SW480 (cell line): ENCODE data around the gene BORCS5.
A peak's percentile ranks its signal among the peaks of the same experiment; 100 is the strongest.
"Not testable (repeated sequence)": the region's sequence is repeated elsewhere in the genome, so short reads cannot be mapped to it uniquely, and the experiment has no call there.

ENCODE experiments used
- DNase-seq: peaks from one replicate; pipeline ENCODE4 v3.0.0-alpha.2; 2016; ENCODE audit warnings: low spot score

The BORCS5 gene

DNA sequence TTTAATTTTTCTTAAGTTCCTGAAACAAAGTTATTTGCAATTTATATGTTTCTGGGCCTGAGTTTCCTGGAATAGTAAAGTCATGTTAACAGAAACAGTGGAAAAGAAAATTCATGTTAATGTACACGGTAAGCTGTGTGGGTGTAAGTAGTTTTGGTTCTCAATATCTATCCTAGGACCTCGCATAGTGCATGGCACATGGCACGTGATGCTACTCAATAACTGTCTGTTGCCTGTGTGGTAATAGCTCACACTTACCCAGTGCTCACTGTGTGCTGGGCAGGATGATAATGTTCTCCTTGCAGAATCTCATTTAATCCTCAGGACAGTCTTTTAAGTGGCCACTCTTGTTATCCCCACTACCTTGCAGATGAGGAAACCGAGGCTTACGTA lies 105.0 kb downstream of the BORCS5 start:
- DNase-seq, result no peak

DNA sequence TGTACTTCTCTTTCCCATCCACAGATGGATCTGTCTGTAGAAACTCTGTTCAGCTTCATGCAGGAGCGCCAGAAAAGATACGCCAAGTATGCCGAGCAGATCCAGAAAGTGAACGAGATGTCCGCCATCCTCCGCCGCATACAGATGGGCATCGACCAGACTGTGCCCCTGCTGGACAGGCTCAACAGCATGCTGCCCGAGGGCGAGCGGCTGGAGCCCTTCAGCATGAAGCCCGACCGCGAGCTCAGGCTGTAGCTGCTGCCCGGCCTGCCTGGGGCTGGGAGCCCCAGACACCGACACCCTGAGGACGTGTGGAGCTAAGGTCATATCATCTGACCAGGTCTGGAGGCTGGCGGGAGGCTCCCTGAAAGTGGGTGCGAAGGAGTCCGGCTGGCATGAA lies 108.6 kb downstream of the BORCS5 start:
- DNase-seq, result no peak

DNA sequence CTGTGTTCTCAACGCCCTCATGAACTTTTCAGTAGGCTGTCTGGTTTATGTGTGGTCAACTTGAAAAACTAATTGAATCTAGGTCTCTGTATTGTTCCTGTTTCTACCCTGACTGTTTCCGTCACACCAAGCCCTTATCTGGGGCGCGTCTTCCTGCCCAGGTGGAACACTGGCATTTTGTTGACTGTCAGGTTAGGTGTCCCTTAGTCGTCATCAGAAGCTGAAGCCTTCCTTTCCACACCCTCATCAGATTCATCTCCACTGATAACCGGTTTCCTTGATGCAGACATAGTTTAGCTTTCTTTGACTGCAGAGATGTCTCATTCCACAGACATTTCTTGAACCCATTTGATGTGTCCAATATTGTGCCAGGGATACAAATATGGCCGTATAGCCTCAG lies 109.3 kb downstream of the BORCS5 start:
- DNase-seq, result no peak

DNA sequence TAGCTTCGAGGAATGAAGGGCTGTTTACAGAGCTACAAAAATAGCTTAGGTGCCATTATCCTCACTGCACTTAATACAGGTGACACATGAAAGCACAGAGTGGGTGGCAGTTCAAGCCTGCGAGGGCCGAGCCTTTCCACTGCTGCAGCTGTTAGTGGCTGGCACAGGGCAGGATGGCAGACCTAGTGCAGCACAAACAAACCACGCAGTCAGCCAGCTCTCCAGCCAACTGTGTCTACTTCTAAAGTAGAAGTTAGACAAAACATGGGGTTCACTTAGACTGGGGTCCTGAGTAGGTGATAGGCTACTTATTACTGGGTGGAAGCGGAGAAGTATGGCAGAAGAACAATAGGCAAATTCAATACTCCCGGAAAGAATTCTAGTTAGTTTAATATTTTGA lies 110.4 kb downstream of the BORCS5 start:
- DNase-seq, result peak; percentile 44

DNA sequence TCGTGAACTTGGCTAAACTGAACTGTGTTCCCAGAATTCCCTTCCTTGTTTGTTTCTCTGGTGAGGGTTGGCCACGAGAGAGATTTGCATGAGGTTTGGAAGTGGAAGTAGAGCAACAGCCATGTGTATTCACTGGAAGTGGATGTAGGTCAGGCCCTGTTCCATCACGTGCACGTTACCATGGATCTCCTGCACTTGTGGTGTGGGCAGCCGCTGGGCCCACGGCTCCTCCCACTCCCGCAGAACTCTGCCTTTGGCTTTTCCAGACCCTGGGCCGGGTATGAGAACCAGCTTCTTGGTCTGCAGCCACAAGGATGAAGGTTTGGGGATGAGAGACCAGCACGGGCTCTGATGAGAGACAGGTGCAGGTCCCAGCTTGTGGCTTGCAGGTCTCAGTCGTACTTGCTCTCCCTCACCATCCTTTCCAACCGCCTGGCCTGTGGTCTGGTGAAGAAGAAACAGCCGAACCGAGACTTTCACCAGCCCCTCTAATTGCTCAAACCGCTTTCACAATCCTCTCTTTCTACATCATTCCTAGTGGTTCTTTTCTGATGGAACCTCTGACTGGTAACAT lies 110.9 kb downstream of the BORCS5 start:
- DNase-seq, result peak; percentile 62

DNA sequence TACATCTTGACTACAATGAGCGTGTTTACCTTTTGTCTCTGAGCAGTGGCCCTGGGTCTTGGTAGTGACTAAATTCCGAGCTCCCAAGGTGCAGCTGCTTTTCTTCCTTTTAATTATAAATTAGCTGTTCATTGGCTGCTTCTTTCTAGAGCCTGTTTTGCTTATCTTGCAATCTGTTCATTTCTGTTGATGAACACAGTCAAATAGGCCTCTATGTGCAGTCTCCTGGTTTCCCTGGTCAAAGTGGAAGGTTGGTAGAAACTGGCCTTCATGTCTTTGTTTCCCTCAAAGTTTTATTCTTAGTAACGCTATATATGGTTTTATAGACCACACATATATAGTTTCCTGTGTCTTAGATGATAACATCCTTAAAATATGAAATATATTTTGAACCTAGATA lies 111.7 kb downstream of the BORCS5 start:
- no peak for DNase-seq

DNA sequence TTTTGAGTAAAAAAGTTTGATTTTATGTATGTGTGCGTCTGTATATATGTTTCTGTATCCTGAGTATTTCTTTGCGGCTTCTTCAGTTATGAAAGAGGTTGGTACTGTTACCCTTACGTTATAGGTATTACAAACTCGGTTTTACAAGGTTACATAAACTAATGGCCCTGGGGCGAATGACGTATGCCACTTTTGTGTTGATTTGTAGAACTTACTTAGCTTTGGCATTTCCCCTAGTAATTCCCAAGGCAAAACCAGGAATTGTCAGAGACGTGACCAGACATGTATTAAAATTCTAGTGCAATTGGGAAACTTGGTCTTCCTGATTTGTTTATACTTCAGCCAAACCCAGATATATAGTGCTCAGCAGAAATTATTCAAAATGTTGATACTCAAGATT lies 112.5 kb downstream of the BORCS5 start:
- no peak for DNase-seq

DNA sequence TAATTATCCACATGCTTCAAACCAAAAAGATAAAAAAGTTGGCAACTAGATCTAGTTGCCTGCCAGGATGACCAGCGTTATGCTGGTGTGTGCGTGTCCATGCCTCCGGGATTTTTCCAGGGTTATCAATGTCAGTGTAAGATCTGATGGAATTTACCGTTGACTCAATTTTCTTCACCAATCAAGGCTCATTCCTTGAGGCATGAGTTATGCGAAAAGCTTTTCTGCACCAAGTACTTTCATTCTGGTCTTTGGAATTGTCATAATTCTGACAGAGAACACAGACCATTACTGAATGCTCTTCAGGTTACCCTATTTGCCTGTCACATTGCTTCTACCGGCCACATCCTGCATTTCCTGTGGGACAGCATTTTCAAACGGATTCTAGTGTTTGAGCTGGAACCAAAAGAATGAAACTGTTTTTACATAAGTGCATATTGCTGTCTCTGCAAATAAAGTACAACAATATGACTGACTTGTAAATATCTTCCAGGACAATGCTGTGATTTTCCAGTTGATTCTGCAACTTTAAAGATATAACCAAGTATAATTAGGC lies 114.0 kb downstream of the BORCS5 start:
- DNase-seq, result no peak

DNA sequence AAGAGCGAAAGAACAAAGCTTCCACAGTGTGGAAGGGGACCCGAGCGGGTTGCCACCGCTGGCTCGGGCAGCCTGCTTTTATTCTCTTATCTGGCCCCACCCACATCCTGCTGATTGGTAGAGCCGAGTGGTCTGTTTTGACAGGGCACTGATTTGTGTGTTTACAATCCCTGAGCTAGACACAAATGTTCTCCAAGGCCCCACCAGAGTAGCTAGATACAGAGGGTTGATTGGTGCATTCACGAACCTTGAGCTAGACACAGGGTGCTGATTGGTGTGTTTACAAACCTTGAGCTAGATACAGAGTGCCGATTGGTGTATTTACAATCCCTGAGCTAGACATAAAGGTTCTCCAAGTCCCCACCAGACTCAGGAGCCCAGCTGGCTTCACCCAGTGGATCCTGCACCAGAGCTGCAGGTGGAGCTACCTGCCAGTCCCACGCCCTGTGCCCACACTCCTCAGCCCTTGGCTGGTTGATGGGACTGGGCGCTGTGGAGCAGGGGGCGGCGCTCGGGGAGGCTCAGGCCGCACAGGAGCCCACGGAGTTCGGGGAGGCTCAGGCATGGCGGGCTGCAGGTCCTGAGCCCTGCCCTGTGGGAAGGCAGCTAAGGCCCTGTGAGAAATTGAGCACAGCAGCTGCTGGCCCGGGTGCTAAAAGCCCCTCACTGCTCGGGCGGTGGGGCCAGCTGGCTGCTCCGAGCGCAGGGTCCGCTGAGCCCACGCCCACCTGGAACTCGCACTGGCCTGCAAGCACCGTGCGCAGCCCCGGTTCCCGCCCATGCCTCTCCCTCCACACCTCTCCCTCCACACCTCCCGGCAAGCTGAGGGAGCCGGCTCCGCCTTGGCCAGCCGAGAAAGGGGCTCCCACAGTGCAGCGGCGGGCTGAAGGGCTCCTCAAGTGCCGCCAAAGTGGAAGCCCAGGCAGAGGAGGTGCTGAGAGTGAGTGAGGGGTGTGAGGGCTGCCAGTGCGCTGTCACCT lies 115.4 kb downstream of the BORCS5 start:
- not testable (repeated sequence) for DNase-seq

DNA sequence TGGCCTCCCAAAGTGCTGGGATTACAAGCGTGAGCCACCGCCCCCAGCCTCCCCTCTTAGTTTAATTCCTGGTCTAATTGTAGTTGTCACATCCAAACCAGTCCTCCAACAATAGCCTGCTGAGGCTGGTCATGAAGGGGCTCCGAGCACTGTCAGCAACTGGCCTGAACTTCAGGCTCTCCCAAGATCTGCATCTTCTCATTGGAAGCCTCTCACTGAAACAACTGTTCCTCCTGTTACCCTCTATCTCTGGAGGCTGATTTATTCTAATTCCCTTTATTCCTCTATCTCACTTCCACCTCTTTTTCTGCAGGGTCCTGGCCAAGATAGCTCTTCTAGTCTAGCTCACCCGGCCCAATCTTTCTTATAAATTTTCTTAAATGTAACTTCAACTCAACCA lies 116.3 kb downstream of the BORCS5 start:
- DNase-seq, result no peak

DNA sequence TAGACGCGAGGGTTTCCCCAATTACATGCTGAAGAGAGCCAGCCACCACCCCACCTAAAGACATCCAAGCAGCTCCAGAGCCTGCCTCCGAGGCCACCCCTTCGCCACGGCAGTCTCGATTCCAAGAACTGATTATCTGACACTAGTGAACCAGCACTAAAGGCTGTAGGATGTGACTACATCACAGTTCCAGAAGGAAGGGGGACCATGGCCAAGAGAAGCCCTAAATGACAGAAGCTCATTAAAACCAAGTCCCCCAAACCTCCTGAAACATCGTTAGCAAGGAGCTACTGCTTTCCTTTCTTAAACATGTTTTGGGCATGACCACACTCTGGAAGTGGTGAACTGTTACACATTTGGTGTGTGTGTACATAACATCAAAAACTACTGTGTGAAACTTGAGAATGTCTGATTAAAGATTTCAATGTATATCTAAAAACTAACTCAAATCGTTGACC lies 117.6 kb downstream of the BORCS5 start:
- DNase-seq, result no peak

DNA sequence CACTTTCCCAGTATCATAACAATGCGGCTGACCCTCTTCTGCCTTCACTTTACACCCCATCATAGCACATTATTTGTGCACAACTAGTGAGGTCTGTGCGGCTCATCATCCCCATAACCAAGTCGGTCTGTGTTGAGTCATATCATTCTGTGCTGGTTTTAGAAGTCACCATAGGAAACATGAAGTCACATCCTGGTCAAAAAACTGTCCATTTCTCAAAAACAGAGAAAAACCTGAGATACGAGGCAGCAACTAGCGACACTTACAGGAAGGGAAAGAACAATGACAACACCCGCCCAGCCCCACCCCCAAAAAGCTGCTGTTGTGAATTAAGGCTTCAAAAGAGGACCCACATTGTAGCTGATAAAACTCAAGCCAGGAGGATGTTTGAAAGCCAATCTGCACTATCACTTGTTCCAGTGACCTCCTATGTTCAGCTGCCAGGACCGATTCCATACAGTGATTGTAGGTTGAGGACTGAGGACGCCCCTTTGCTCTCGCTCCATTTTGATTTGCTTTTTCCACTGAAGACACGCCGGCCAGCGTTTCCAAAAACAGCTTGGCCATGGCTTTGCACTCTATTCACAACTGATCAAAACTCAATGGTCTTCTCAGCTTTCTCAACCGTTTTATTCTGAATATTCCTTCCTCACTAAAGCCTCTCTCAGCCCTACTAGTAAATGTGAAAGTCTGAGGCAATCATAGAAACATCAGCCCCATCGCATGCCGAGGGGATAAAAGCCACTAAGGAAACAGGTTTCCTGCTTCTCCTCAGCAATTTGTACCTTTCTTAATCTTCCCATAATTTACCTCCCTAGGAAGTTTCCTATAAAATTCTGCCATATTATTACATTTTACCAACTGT lies 118.3 kb downstream of the BORCS5 start:
- no peak for DNase-seq

DNA sequence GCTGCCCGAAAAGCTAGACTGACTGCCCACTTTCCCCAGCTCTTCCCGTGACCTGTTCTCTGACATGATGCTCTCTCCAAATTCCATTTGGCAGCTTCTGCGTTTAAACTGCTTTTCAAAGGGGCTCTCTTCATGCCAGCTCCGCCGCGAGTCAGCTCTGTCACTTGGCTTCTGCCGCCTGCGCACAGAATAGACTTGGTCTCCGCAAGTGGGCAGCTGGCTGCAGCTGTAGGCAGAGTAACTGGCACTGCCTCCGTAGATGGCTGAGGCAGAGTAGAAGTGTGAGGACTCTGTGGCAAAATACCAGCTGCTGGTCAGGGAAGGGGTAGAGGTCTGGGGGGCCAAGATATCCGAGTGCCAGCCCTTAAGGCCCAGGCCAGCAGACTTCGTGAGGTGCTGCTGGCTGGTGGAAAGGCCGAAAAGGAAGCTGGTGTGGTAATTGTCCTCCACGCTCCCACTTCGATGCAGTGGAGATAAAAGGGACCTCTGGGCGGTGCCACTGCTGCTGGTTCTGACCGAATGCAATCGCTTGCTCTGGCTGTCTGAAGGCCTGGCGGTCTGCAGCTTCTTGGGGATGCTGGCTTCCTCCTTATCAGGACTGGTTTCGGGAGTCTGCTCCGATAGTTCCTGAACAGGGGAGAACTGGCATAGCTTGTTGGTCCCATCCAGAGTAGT lies 120.1 kb downstream of the BORCS5 start:
- DNase-seq, result no peak

DNA sequence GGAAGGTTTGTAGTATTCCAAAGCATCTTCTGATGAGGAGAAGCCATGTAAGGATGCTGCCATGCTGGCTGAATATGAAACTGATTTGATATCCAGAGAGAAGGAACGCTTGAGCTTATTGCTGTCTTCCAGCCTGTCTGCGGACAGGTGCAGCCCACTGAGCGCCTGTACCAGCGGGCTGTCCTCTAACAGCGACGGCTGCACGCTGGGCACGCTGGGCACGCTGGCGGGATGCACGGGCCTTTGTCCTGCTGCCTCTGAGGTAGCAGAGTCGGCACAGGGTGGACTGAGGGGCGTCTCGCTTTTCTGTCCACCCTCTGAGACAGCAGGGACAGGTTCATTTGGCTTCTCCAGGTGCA lies 120.6 kb downstream of the BORCS5 start:
- no peak for DNase-seq

DNA sequence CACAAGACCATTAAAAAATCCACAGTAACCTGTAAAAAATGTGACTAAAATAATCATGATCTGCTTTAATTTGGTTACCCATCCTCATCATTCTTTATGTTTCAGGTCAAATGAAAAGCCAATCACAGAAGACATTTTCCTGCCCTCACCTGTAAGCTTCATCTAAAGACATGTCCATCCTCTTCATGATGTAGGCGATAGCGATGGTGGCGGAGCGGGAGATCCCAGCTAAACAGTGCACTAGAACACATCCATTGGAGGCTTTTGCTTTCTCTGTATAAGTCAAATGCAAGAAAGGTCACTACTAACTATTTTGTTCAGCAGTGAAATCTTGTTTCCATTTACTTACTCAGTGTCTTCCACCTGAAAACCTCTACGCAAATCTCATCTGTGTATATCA lies 123.2 kb downstream of the BORCS5 start:
- DNase-seq, result no peak

DNA sequence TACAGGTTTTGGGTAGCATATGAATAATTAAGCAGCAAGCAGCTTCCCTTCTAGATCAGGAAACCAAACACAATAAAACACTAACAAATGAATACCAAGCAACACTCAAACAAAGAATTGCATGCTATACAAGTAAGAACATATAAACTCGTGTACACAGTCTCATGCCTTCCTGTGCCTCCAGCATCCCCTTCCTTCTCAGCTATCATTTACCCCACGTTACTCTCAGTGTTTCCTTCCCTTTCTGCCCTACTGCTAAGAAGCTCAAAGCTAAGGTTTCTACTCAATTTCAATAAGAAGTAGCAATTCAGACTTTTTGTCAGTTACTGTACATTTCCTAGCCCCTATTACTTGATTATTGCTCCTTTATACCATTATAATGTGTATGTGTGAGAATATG lies 124.8 kb downstream of the BORCS5 start:
- no peak for DNase-seq

DNA sequence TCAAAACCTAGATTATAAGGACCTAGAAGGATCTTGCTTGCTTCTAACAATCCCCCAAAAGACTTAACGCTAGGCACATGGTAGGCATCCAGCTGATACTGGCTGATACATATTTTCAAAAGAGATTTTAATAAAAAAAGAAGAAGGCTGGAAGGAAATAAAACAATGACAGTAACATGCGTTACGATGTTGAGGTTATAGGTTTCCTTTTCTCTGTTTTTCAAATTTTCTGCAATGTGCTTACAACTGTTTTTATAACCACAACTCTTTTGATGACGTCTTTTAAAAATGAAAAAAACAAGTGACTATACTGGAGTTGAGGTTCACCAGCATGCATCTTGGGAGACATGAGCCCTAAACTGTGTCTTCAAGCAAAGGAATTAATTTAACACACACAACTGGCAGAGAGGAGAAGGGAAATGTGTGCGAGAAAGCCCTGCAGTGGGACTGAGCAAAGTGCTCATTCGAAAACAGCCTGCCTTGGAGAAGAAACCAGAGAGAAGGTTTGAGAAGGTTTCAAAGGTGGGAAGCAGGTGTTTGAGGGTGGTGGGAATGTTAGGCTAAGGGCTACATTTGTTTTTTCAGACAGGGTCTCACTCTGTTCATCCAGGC lies 125.4 kb downstream of the BORCS5 start:
- DNase-seq, result no peak

DNA sequence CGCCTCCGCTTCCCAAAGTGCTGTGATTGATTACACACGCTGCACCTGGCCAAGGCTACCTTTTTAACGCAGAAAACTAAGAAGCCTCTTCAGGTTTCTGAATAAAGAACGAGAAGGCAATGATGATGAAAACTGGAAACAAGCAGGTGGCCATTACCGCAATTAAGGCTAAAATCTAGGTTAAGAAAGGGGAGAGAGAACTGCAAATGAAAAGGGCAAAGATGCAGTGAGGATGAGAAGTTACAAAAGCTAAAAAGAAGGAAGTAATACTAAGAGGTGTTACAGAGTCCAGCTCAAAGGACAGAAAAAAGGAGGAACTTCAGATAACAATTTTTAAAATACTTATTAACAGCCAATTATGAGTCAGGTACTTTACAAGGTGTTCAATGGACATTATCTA lies 126.1 kb downstream of the BORCS5 start:
- no peak for DNase-seq

DNA sequence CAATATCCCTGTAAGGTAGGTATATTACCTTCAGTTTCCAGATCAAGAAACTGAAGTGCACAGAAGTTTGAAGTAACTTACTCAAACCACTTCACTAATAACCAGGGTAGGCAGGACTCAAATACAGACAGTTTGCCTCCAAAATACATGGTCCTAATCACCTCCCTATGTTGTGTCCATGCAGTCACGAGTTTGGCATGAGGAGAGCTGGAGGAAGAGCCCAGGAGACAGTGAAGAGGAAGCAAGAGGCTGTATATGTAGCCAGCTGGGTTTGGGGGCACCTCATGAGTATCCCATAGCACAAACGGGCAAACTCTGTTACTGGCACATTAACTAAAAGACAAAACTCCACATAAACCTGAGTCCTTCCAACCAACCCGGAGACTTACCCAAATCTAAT lies 126.6 kb downstream of the BORCS5 start:
- no peak for DNase-seq

DNA sequence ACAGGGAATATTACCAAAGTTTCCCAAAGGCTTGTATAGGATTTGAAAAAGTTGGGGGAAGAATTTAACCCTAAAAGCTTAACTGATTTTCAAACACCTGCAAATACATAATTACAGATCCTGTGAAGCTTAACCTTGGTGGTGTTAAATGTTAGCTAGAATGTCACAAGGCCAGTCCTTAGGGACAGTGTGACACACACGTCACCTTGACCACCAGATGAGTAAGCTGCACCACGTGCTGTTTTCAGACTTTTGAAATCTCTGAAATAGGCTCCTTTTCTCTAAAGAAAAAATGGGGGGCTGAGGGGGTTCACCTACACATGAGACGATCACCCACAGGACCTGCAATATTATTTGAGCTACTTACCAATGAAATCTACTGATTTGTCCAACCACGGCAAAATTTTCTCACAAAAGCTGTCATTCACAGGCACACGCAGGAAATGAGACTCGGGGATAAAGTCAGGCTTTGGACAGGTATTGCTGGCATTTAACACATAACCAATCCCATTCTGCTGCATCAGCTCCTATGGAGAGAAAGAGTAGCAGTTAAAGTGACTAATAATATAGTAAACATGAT lies 129.9 kb downstream of the BORCS5 start:
- no peak for DNase-seq

DNA sequence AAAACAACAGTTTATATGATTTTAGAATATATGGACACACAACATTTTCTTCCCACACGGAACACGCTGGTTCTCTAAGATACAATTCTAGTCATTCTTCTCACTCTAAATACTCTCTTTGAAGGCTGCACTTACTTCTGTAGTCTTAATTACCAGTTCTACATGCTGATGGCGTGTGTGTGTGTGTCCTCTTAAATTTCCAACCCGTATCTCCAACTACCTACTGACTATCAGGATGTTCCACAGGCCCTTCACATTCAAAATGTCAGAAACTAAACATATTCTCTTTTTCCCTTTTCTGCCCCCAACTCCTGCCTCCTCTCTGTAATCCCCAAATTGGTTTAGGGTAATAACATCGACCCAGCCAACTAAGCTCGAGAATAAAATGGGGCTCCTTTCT lies 130.6 kb downstream of the BORCS5 start:
- DNase-seq, result no peak
